KBM-7 (cell line): ENCODE results near the gene C10orf62.
"Not testable (repeated sequence)": the region's sequence is repeated elsewhere in the genome, so short reads cannot be mapped to it uniquely, and the experiment has no call there.

Source experiments
- DNase-seq: peaks from one replicate; pipeline ENCODE4 v3.0.0-alpha.2; 2015
- in situ Hi-C: fragments of 300-500 bp; cut with MboI; formaldehyde crosslinking; loops from 2 replicates; pipeline ENCODE4 v1.14.3; 2020; ENCODE audit warnings: low sequenced_read_pairs, low pct_unique_long_range_greater_than_20kb, mixed read lengths

Gene C10orf62

DNA sequence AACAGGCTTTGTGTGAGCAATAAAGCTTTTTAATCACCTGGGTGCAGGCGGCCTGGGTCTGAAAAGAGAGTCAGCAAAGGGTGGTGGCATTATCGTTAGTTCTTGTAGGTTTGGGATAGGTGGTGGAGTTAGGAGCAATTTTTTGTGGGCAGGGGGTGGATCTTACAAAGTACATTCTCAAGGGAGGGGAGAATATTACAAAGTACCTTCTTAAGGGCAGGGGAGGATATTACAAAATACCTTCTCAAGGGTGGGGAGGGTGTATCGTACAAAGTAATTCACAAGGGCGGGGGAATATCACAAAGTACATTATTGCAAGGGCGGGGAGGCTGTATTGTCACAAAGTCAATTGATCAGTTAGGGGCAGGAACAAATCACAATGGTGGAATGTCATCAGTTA lies 27.2 kb upstream of the C10orf62 start:
- DNase-seq, in situ Hi-C loops: not testable (repeated sequence)

- no peak for DNase-seq
- in situ Hi-C loops = no loop called here
These were observed 26.2 kb upstream of the C10orf62 start for GRCh38 chr10:97563337-97563736.

DNA sequence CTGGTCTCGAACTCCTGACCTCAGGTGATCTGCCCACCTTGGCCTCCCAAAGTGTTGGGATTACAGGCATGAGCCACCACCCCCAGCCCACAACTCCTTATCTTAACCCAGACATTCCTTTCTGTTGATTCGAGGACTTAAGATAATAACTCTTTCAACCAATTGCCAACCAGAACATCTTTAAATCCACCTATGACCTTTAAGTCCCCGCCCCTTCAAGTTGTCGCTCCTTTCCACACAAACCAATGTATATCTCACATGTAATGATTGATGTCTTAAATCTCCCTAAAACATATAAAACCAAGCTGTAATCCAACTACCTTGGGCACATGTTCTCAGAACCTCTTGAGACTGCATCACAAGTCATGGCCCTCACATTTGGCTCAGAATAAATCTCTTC lies 24.7 kb upstream of the C10orf62 start:
- in situ Hi-C loops = no loop called here
- no peak for DNase-seq

- in situ Hi-C loops = no loop called here
- DNase-seq = no peak
These were observed 23.1 kb upstream of the C10orf62 start for GRCh38 chr10:97566336-97566996.

DNA sequence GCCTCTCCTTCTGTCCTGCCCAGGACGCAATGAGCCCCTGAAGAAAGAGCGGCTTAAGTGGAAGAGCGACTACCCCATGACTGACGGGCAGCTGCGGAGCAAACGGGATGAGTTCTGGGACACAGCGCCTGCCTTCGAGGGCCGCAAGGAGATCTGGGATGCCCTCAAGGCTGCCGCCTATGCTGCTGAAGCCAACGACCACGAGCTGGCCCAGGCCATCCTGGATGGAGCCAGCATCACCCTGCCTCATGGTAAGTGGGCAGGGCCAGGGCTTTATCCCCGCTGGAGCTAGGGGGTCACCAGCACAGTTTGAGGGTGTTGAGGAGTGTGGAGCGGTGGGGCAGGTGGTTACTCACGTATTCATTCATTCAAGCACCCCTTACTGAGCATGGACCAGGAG lies 21.6 kb upstream of the C10orf62 start:
- no peak for DNase-seq
- in situ Hi-C loops = no loop called here

DNA sequence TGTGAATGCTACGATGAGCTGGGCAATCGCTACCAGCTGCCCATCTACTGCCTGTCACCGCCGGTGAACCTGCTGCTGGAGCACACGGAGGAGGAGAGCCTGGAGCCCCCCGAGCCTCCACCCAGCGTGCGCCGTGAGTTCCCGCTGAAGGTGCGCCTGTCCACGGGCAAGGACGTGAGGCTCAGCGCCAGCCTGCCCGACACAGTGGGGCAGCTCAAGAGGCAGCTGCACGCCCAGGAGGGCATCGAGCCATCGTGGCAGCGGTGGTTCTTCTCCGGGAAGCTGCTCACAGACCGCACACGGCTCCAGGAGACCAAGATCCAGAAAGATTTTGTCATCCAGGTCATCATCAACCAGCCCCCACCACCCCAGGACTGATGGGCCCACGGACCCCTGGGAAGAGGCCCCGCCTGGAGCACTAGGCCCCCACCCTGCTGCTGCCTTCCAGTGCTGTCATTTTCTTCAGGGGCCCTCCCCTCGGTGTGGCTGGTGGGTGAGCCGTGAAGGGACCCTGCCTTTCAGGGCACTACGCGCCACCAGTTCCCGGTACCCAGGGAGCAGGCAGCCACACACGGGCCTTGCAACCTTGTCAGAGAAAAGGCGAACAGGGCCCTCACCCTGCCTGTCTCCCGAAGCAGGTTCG lies 19.3 kb upstream of the C10orf62 start:
- DNase-seq = no peak
- in situ Hi-C loops = no loop called here

DNA sequence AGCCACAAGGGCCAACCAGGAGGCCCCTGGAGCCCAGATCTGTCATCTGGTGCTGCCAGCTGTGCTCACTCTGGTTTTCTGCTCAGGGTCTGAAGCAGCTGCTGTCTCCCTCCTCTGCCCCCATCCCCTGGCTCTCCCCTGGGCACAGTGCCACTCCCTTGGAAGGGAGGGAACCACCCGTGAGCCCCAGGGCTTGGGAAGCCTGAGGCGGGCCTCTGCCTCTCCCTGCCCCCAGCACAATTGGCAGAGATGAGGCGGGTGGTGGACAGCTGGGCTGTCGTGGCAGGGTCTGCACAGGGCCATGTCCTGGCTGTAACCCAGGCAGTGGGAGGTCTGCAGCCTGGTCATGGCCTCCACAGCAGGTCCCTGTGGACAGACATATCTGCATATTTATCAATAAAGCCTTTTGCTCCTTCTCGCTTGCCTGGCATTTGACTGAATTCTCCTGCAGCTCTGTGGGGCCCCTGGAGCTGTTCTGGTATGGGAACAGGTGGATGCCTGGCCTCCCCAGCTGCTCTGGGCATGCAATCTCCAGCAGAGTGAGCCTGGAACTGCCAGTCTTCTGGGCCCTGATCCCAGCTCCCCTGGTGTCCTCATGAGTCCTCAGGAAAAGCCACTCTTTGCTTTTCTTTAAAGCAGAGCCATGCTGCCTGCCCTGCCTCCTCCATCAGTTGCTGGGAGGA lies 18.6 kb upstream of the C10orf62 start:
- in situ Hi-C loops = no loop called here

DNA sequence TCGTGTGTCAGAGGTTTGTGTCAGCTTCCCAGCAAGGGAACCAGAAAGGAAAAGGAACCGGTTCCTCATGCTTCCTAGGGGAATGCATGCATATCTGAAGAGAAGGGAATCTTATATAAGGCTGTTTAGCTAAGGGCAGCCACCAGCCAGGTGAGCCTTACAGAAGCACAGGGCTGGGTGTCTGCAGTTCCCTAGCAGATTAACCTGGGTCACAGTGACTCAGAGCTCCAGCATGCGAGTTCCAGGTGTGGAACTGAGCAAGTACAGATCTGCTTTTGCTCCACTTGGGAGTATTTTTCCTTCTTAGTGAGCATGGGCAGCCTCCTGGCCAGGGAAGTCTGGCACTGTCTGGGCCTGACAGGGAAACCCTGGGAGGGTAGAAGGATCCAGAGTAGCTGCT lies 17.9 kb upstream of the C10orf62 start:
- no peak for DNase-seq
- in situ Hi-C loops = no loop called here

More for the DNA sequence above, 18.6 kb upstream of the C10orf62 start:
- no peak for DNase-seq

DNA sequence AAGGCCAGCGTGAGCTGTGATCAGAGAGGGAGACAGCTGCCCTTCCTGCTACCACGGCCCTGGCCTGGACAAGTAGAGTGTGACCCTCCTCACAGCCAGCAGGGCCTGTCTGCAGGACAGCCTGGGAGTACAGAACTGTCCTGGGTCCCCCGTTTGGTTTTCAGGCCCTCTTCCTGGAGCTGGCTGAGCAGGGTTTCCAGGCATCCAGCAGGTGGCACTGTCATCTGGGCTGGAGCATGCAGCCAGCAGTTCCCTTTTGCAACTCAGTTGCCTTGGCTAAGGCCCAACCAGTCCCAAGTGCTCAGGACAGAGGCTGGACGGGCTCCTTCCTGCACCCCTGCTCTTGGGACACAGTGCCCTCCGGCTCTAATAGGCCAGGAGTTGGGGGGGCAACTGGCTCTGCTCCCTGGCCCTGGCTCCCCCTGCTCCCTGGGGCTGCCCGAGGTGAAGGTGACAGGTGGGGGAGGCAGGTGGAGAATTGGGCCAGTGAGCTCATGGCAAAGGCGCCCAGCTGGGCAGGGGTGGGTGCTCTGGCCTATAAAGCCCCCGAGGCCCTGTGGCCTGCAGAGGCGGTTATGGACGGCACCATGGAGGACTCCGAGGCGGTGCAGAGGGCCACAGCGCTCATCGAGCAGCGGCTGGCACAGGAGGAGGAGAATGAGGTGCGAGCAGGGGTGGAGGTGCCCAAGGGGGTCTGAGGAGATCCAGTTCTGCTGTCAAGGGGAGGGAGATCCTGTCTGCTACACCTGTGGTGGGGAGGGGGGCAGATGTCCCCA lies 17.1 kb upstream of the C10orf62 start, which contains the start of gene ANKRD2:
Gene ANKRD2, plus strand, starts transcription at position 566 of the 776 bp plus-strand sequence. Its CDS starts 10 bp downstream, at position 576.
- in situ Hi-C loops = no loop called here
- DNase-seq = peak; percentile 63

GRCh38 chr10:97573021-97573420 lies 16.5 kb upstream of the C10orf62 start:
- no peak for DNase-seq
- in situ Hi-C loops = no loop called here

- DNase-seq = no peak
- in situ Hi-C loops = no loop called here
These were observed 15.8 kb upstream of the C10orf62 start for GRCh38 chr10:97573672-97574071.

- no peak for DNase-seq
- in situ Hi-C loops = no loop called here
These were observed 15.0 kb upstream of the C10orf62 start for GRCh38 chr10:97574374-97575126.

- in situ Hi-C loops = no loop called here
- no peak for DNase-seq
These were observed 14.3 kb upstream of the C10orf62 start for GRCh38 chr10:97575127-97575668.

GRCh38 chr10:97576487-97576886 lies 13.0 kb upstream of the C10orf62 start:
- DNase-seq, in situ Hi-C loops: not testable (repeated sequence)

- no peak for DNase-seq
These were observed 11.8 kb upstream of the C10orf62 start for GRCh38 chr10:97577701-97578100.

GRCh38 chr10:97578171-97578844 lies 11.2 kb upstream of the C10orf62 start:
- in situ Hi-C loops = no loop called here
- DNase-seq = no peak

More at GRCh38 chr10:97577701-97578100, 11.8 kb upstream of the C10orf62 start:
- in situ Hi-C loops = no loop called here

DNA sequence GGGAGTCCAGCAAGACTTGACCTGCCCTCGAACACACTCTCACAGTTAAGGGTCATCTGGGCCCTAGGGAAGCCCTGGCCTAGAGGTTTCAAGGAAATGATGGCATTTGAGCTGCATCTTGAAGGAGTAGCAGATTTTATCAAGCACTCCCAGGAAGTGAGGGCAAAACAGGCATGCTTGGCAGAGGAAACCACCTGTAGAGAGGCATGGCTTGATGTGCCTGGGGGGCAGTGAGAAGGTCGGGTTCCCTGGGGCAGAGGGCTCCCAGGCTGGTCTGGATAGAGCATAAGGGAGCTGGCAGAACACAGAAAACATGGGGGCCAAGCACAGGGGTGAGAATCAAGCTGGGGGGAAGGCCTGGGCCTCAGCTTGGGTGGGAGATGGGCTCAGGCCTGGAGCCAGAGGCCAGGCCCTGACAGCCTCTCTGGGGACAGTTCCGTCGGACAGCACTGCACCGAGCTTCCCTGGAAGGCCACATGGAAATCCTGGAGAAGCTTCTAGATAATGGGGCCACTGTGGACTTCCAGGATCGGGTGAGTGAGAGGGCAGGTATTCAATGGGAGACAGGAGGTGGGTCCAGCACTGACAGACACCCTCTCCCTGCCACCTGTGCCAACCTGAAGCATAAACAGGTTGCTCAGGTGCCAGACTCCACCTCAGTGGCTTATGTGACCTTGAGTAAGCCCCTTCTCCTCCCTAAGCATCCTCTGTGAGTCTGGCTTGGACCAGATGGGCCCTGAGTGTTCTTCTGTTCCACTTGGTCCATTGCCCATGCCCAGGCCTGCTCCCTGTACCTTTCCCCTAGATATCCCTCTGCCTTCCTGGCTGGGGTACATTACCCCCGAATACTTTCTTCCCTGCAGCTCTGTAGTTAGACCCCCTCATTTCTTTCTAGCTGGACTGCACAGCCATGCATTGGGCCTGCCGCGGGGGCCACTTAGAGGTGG lies 8.8 kb upstream of the C10orf62 start:
- in situ Hi-C loops = no loop called here

More for the DNA sequence above, 8.8 kb upstream of the C10orf62 start:
- no peak for DNase-seq
